Measurements from ENCODE around the gene CDK14.

DNA sequence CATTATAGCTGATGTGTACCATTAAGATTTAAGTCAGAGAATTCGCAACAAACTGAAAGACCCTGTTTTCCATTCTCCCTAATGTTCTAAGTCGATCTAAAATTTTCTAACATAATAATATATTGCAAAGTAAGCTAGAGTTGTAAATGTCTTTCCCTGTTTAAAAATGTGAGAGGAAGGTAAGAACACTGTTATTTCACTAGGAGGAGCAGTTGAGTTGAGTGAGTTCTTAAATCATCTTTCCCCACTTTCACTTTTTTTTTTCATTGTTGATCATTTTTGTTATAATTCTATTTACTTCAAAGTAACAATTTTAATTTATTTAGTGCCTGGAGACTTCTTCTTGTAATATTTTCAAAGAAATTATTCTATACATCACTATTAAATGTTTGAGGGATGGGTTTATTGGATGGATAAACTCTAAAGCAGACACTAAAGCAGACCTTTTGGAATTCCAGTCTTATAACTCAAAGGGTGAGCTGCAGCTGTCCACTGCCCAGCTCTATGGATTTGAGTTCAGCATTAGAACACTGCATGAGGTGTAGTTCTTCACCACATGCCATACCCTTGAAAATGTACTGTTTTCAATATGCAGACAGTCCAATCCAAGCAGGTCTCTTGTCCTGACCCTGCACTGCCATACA lies 486.9 kb downstream of the CDK14 start:
- TF ChIP-seq, protein P1, sequence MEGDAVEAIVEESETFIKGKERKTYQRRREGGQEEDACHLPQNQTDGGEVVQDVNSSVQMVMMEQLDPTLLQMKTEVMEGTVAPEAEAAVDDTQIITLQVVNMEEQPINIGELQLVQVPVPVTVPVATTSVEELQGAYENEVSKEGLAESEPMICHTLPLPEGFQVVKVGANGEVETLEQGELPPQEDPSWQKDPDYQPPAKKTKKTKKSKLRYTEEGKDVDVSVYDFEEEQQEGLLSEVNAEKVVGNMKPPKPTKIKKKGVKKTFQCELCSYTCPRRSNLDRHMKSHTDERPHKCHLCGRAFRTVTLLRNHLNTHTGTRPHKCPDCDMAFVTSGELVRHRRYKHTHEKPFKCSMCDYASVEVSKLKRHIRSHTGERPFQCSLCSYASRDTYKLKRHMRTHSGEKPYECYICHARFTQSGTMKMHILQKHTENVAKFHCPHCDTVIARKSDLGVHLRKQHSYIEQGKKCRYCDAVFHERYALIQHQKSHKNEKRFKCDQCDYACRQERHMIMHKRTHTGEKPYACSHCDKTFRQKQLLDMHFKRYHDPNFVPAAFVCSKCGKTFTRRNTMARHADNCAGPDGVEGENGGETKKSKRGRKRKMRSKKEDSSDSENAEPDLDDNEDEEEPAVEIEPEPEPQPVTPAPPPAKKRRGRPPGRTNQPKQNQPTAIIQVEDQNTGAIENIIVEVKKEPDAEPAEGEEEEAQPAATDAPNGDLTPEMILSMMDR (conservative IDR thresholded peaks at IDR 0.05) = peak; percentile 62
- TF ChIP-seq EZH2 (IDR thresholded peaks at IDR 0.05; ENCODE audit: low read depth) = no peak
